ENCODE results near the gene ASPSCR1. TPM values are rescaled to one million over a fixed set of nuclear protein-coding genes. Genes with fewer than 3 reads are reported as not detected.

ASPSCR1 gene
- total RNA-seq, 2 experiments from 2014 or later, result 27.0 to 33.7 TPM

DNA sequence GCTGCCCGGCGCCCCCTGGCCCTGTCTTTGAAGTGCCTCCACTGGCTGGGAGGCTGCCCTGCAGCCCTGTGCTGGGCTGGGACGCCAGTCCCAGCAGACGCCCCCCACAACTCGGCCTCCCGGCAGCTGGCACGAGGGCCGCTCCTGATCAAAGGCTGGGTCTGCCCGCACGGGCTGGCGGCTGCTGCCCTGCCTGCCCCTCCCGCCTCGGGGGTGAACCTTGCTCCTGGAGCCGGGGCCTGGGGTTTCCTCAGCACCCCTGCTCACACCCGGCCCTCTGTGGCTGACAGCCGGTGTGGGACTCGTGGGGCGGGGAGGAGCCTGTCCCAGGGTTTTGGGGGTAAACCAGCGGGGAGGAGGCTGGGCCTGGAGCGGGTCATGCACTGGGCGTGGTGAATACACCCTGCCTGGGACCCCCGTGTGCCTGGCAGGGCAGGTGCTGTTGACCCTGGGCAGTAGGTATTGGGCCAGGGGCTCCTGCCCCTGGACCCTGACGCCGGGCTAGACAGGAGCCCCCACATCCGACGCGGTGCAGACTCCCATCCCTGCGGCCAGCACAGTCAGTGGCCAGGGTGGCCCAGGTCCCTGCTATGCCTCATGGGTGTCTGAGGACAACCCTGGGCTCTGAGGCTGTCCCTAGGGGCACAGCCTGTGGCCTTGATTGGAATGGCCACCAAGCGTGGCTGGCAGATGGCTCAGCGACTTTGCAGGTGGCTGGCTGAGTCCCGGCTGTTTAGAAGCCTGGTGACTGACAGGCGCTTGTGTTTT, 23.6 kb downstream of the ASPSCR1 start:
- Mint-ChIP-seq H3K9me3 (ENCODE audit: insufficient read depth) (no peaks in the 10 kb centered on the region), H3K4me3 (no peak overlapping the region), H3K4me1 (ENCODE audit: low read depth) (no peaks in the 10 kb centered on the region), H3K27me3 (ENCODE audit: low read depth) (no peaks in the 10 kb centered on the region), H3K27ac (no peak overlapping the region), H3K36me3 (ENCODE audit: low read depth) (no peaks in the 10 kb centered on the region)
- POLR2A ChIA-PET, result no interaction called here
- CTCF ChIA-PET, result no interaction called here
- ATAC-seq, result no peak
- DNase-seq, result no peak

DNA sequence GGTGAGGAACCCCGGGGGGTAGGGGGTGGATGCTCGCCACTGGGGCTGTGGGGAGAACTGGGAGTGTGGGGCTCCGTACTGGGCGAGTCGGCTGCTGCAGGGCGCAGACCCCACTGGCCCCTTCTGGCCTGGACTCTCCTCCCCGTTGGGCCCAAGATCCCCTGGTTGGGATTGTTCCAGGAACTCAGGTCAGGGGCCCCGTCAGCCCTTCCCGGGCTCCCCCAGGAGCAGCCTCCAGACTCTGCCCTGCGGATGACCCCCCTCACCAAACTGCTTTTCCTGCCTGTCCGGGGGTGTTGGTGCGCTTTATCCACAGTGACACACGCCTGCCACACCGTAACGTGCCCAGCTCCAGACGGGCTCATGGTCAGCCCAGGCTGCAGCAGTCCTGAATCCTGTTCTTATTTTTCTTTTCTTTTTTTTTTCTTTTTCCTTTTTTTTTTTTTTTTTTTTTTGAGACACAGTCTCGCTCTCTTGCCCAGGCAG, 24.2 kb downstream of the ASPSCR1 start:
- no peak overlapping the region for H3K4me3 Mint-ChIP-seq
- no peaks in the 10 kb centered on the region for H3K4me1 Mint-ChIP-seq (ENCODE audit: low read depth)
- ATAC-seq (no peak), DNase-seq (no peak)
- H3K27me3 Mint-ChIP-seq (ENCODE audit: low read depth), result no peaks in the 10 kb centered on the region
- H3K36me3 Mint-ChIP-seq (ENCODE audit: low read depth), result no peaks in the 10 kb centered on the region
- no peaks in the 10 kb centered on the region for H3K9me3 Mint-ChIP-seq (ENCODE audit: insufficient read depth)
- ChIA-PET CTCF (no interaction called here), POLR2A (no interaction called here)
- no peak overlapping the region for H3K27ac Mint-ChIP-seq

DNA sequence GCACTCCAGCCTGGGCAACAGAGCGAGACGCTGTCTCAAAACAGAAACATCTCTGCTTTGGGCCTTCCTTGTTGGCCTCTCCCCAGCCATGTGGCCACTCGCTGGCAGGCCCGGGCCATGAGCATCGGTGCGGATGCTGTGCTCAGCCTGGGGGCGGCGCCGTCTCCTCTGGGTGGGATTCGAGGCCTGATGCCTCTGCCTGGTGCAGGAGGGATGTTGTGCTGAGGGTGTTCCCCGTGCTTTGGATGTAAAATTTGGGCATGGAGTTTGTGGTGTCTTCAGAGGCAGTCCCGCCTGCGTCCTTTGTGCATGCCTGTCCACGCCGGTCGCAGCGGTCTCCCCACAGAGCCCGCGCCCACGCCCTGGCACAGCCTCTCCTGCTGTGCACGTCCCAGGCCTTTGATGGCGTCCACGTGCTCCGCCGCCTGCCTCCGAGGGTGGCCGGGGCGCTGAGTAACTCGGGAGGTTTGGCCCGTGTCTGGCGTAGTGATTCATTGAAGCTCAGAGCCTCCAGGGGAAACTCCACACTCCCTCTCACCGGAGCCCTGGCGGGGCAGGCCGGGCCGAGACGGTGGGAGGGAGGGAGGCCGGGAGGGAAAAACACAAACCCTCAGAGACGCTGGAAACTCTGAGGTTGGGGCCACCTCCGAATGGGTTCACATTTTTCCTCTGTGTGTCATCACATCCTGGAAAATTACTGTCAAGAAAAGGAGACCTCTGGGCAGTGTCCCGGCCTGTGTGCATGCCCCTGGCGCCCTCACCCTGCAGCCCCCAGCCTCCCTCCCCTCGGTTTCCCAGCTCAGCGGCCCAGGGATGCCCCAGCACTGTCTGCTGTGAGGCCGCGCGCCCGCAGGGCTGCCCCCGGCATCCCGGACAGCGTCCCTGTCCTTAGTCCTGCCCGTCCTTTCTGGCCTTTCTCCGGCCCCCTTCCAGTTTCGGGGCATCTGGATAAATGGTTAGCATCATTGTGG, 26.3 kb downstream of the ASPSCR1 start:
- Mint-ChIP-seq H3K4me1 (ENCODE audit: low read depth) (peaks cover 2% of the 10 kb centered on the region), H3K36me3 (ENCODE audit: low read depth) (no peaks in the 10 kb centered on the region), H3K27ac (no peak overlapping the region), H3K27me3 (ENCODE audit: low read depth) (no peaks in the 10 kb centered on the region), H3K9me3 (ENCODE audit: insufficient read depth) (no peaks in the 10 kb centered on the region), H3K4me3 (no peak overlapping the region)
- no peak for ATAC-seq
- DNase-seq, result no peak
- POLR2A ChIA-PET, result interaction anchor here (0.6 kb wide), 1 partner anchor 63 kb away, joined by 6 read pairs; no protein-coding TSS in a partner anchor
- CTCF ChIA-PET, result interaction anchor here (0.9 to 1.1 kb wide), 2 partner anchors 16 to 44 kb away, joined by 3 read pairs; no protein-coding TSS in a partner anchor

DNA sequence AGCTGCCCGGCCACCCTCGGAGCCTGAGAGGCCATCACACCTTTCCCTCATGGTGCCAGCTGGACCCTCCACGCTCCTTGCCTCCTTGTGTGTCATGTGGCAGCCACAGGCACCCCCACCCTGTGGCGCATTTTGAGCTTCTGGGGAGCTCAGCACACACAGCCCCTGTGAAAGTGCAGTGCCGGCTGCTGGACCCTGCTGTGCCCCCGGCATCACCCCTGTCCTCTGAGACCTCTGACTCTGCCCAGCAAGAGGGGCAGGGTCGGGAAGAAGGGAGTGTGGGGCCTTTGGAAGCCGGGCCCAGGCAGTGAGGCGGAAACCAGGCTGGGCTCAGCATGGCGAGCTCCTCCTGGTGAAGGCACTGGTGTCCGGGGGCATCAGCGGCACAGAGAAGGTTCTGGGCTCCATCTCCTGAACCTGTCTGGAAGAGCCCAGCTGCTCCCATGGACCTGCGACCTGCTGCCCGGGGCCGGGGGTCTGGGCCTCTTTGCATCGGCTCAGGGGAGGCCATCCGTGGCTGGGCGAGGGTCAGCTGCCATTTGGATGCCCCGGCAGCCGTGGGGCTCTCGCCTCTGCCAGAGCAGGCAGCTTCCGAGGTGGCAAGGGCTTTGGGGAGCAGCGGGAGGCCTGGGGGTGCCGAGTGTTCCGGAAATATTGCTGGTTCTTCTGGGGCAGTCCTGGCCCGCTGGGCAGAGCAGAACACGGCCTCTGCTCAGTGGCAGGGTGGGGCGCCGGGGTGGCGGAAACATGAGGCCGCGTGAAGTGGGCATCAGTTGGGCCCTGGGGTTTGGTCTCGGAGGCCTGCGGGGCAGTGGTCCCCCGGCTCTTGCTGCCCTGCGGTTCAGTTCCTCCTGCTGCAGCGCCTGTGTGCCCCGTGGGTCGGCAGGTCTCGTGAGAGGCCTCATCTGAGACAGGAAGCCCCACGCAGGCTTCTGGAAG, 27.4 kb downstream of the ASPSCR1 start:
- ChIA-PET POLR2A (interaction anchor here (0.6 kb wide), 1 partner anchor 62 kb away, joined by 6 read pairs; no protein-coding TSS in a partner anchor), CTCF (interaction anchor here (0.9 kb wide), 1 partner anchor 15 kb away, joined by 3 read pairs; no protein-coding TSS in a partner anchor)
- Mint-ChIP-seq H3K36me3 (ENCODE audit: low read depth) (no peaks in the 10 kb centered on the region), H3K9me3 (ENCODE audit: insufficient read depth) (no peaks in the 10 kb centered on the region), H3K4me1 (ENCODE audit: low read depth) (peaks cover 9% of the 10 kb centered on the region), H3K27me3 (ENCODE audit: low read depth) (no peaks in the 10 kb centered on the region), H3K27ac (no peak overlapping the region), H3K4me3 (no peak overlapping the region)
- DNase-seq, result no peak
- no peak for ATAC-seq

DNA sequence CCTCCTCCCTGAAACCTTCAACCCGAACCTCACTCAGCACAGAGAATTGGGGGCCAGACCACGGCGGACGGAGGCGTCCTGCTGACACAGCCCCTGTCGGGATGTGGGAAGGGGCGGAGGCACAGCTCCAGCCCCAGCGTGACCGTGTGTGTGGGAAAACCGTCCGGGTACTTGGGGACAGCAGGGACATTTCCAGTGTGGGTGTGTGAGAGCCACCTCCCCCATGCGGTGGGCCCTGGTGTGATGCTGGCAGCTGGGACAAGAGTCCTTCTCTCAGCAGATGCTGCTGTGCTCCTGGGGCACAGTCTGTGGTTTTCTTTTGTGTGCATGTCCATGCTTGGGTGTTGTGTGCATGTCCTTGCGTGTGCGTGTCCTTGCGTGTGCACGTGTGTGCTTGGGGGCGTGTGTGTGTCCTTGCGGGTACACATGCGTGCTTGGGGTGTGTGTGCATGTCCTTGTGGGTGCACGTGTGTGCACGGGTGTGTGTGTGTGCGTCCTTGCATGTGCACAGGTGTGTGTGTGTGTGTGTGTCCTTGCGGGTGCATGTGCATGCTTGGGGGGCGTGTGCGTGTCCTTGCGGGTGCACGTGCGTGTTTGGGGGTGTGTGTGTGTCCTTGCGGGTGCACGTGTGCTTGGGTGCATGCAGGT, 28.4 kb downstream of the ASPSCR1 start:
- Mint-ChIP-seq H3K9me3 (ENCODE audit: insufficient read depth) (no peaks in the 10 kb centered on the region), H3K27ac (no peak overlapping the region), H3K36me3 (ENCODE audit: low read depth) (no peaks in the 10 kb centered on the region), H3K4me1 (ENCODE audit: low read depth) (peaks cover 9% of the 10 kb centered on the region), H3K27me3 (ENCODE audit: low read depth) (no peaks in the 10 kb centered on the region), H3K4me3 (no peak overlapping the region)
- ATAC-seq (no peak), DNase-seq (no peak)
- ChIA-PET POLR2A (no interaction called here), CTCF (interaction anchor here (1.5 kb wide), 1 partner anchor 15 kb away, joined by 3 read pairs; no protein-coding TSS in a partner anchor)

DNA sequence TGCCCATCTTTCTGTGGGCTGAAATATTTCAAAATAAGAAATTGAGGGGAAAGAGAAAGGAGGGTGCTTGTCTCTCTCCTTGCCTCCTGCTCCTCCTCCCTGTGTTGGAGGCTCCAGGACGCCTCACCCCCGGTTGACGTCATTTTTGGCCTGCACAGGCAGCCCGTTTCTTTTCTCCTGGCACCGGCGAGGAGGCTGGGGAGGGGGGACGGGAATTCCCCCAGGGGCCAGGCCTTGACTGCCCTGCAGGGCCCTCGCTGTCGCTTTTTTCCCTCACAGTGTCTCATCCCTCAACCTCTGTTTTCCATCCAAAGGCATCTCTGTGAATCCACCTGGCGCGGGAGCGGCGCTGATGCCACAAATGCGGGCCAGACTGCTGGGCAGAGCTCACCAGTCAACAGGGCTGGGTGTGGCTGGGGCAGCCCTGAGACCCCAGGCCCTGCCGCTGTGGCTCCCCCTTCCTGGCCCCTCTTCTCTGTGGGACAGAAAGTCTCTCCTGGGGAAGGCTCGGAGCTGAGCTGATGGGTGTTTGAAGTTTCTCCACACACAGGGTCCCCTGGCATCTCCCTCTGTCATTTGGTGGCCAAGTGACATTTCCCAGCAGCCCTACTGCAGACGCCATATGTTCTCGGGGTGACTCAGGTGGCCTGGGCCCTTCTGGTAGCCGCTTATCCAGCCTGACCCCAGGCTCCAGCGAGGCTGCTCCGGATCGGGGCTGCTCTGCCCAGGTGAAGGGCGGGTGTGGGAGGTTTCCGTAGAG, 29.2 kb downstream of the ASPSCR1 start:
- no peaks in the 10 kb centered on the region for H3K9me3 Mint-ChIP-seq (ENCODE audit: insufficient read depth)
- H3K27me3 Mint-ChIP-seq (ENCODE audit: low read depth), result no peaks in the 10 kb centered on the region
- POLR2A ChIA-PET, result no interaction called here
- DNase-seq (no peak), ATAC-seq (no peak)
- H3K36me3 Mint-ChIP-seq (ENCODE audit: low read depth), result no peaks in the 10 kb centered on the region
- H3K27ac Mint-ChIP-seq, result no peak overlapping the region
- no peak overlapping the region for H3K4me3 Mint-ChIP-seq
- CTCF ChIA-PET, result interaction anchor here (1.5 kb wide), 1 partner anchor 14 kb away, joined by 3 read pairs; no protein-coding TSS in a partner anchor
- peaks cover 9% of the 10 kb centered on the region for H3K4me1 Mint-ChIP-seq (ENCODE audit: low read depth)

DNA sequence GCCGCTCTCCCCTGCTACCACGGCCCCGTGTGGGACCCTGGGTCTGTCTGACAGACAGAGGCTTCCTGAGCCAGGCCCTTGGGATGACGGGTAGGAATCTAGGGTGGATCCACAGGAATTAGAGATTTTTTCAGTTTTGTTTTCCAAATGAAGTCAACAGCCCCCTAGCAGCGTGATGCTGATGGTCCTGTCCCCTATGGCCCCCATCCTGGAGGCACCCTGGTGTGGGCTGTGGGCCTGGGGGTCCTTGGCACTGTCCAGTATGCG, 29.7 kb downstream of the ASPSCR1 start:
- Mint-ChIP-seq H3K27me3 (ENCODE audit: low read depth) (no peaks in the 10 kb centered on the region), H3K27ac (no peak overlapping the region), H3K36me3 (ENCODE audit: low read depth) (no peaks in the 10 kb centered on the region), H3K4me1 (ENCODE audit: low read depth) (peaks cover 9% of the 10 kb centered on the region), H3K4me3 (no peak overlapping the region), H3K9me3 (ENCODE audit: insufficient read depth) (no peaks in the 10 kb centered on the region)
- ChIA-PET CTCF (interaction anchor here (1.5 kb wide), 1 partner anchor 13 kb away, joined by 3 read pairs; no protein-coding TSS in a partner anchor), POLR2A (no interaction called here)
- ATAC-seq (no peak), DNase-seq (no peak)

DNA sequence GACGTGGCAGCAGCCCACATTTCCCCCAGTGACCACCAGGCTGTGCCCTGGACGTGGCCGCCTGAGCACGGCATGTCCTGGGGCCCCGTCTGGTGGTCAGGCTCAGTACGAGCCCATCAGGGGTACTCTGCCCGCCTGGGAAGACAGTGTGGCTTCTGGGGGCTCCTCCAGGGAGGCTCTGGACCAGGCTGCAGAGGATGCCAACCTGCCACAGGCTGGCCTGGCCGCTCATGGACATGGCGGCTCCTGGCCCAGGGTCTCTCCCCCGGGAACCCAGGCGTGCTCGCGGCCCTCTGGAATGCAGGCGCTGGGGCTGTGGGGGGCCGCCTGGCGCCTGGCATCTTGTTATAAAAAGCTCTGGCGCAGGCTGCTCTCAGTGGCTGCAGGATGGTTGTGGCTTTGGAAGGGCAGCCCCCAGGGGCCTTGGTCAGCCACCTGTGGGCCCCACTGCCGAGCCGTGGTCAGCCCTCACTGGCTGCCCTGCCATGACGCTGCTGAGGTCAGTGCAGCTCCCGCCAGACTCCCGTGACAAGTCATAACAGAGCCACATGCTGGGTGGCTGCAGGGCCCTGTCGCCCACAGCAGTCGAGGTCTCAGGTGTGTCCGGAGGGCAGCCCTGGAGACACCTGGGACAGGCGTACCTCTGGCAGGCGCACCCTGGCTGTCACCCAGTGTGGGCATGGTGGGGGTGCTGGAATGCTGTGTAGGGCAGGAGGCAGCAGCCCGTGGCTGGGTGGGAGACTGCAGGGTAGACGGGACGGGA, 30.2 kb downstream of the ASPSCR1 start:
- POLR2A ChIA-PET, result no interaction called here
- CTCF ChIA-PET, result no interaction called here
- H3K9me3 Mint-ChIP-seq (ENCODE audit: insufficient read depth), result no peaks in the 10 kb centered on the region
- H3K27me3 Mint-ChIP-seq (ENCODE audit: low read depth), result no peaks in the 10 kb centered on the region
- H3K4me3 Mint-ChIP-seq, result no peak overlapping the region
- H3K27ac Mint-ChIP-seq, result no peak overlapping the region
- DNase-seq, result no peak
- no peak for ATAC-seq
- H3K4me1 Mint-ChIP-seq (ENCODE audit: low read depth), result peaks cover 9% of the 10 kb centered on the region
- H3K36me3 Mint-ChIP-seq (ENCODE audit: low read depth), result no peaks in the 10 kb centered on the region

DNA sequence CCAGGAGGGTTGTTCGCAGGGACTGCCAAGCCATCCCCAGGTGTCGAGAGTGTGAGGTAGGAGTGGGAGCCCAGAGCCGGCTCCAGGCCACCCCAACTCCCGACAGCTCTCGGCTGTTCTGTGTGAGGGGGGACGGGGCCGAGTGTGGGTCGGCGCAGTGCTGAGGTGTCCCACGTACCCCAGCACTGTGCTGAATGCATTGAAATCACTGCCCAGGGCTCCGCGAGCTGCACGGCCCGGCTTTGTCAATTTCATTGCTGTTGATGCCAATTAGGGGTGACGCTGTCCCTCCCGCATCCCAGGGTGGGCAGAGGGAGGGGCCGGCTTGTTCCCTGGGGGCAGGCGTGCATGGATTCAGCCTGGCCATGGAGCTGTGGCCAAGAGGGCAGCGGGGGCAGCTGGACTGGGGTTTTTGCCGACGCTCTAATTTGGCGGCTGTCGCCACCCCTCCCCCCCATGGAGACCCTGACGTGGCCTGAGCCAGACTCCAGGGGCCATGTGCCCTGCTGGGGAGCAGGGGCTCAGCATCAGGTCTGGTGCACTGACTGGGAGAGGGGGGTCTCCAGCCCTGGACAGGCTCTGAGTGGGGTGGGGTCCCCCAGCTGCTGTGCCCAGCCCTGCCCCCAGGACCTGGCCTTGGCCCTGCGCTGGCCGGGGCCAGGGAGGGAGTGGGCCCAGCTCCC, 31.0 kb downstream of the ASPSCR1 start:
- H3K4me3 Mint-ChIP-seq, result no peak overlapping the region
- no peaks in the 10 kb centered on the region for H3K9me3 Mint-ChIP-seq (ENCODE audit: insufficient read depth)
- no peak for ATAC-seq
- CTCF ChIA-PET, result interaction anchor here (1.9 to 2.1 kb wide), 2 partner anchors 11 to 49 kb away, joined by 5 read pairs; no protein-coding TSS in a partner anchor
- POLR2A ChIA-PET, result interaction anchor here (0.9 kb wide), 1 partner anchor 11 kb away, joined by 3 read pairs; no protein-coding TSS in a partner anchor
- DNase-seq, result no peak
- H3K36me3 Mint-ChIP-seq (ENCODE audit: low read depth), result no peaks in the 10 kb centered on the region
- H3K27me3 Mint-ChIP-seq (ENCODE audit: low read depth), result no peaks in the 10 kb centered on the region
- peaks cover 9% of the 10 kb centered on the region for H3K4me1 Mint-ChIP-seq (ENCODE audit: low read depth)
- H3K27ac Mint-ChIP-seq, result no peak overlapping the region
